GM23338 (cell line): ENCODE data around the gene PICK1. TPM values are rescaled to one million over a fixed set of nuclear protein-coding genes. Genes with fewer than 3 reads are reported as not detected.

Experiments used
- ATAC-seq: fragments of 200-7000 bp; cut with Tn5 transposase; 3 replicates; pipeline ENCODE4 v1.9.1; 2020
- DNase-seq: peaks from one replicate; pipeline ENCODE4 v3.0.0-alpha.2; 2015; ENCODE audit warnings: low spot score
- H2AFZ ChIP-seq: fragments of 200-600 bp; sonication (generic); 2 replicates; pipeline ENCODE4 v1.8.0; 2016; ENCODE audit warnings: antibody characterized with exemption, mild to moderate bottlenecking, moderate library complexity
- H3F3A ChIP-seq: fragments of 200-600 bp; sonication (generic); replicated peaks from 2 replicates; pipeline ENCODE4 v1.8.0; 2017; ENCODE audit warnings: antibody characterized with exemption, mixed run types, low read depth
- H3K27ac ChIP-seq: fragments of 200-600 bp; sonication (generic); 2 replicates; pipeline ENCODE4 v1.6.1; 2016; ENCODE audit warnings: low read depth
- H3K27me3 ChIP-seq: fragments of 200-600 bp; sonication (generic); 2 replicates; pipeline ENCODE4 v1.8.0; 2016; ENCODE audit warnings: mild to moderate bottlenecking, mixed run types, moderate library complexity; ENCODE audit not compliant: insufficient read depth
- H3K36me3 ChIP-seq: fragments of 200-600 bp; sonication (generic); 2 replicates; pipeline ENCODE4 v1.8.0; 2016; ENCODE audit warnings: mild to moderate bottlenecking; ENCODE audit not compliant: insufficient read depth
- H3K4me1 ChIP-seq: fragments of 200-600 bp; sonication (generic); 2 replicates; pipeline ENCODE4 v1.8.0; 2016; ENCODE audit warnings: mild to moderate bottlenecking, moderate library complexity; ENCODE audit not compliant: insufficient read depth
- H3K4me2 ChIP-seq: fragments of 200-600 bp; sonication (generic); 2 replicates; pipeline ENCODE4 v1.7.1; 2017; ENCODE audit warnings: mixed run types
- H3K4me3 ChIP-seq: fragments of 200-600 bp; sonication (generic); 2 replicates; pipeline ENCODE4 v1.6.1; 2016; ENCODE audit warnings: mixed run types
- H3K79me2 ChIP-seq: fragments of 200-600 bp; sonication (generic); replicated peaks from 2 replicates; pipeline ENCODE4 v1.8.0; 2017; ENCODE audit warnings: mild to moderate bottlenecking; ENCODE audit not compliant: insufficient read depth
- H3K9me2 ChIP-seq: fragments of 200-600 bp; sonication (generic); 2 replicates; pipeline ENCODE4 v1.8.0; 2017; ENCODE audit not compliant: insufficient read depth
- H4K20me1 ChIP-seq: fragments of 200-600 bp; sonication (generic); replicated peaks from 2 replicates; pipeline ENCODE4 v1.8.0; 2017; ENCODE audit warnings: mild to moderate bottlenecking; ENCODE audit not compliant: insufficient read depth
- H3K27ac Mint-ChIP-seq: 2 replicates; pipeline ENCODE4 v1.8.0; 2020; ENCODE audit warnings: inconsistent platforms, mild to moderate bottlenecking, moderate library complexity, mixed read lengths
- H3K27me3 Mint-ChIP-seq: 3 replicates; pipeline ENCODE4 v1.8.0; 2022; ENCODE audit warnings: low read depth, mild to moderate bottlenecking, moderate library complexity, mixed read lengths, inconsistent platforms; ENCODE audit not compliant: insufficient read depth, poor library complexity
- H3K36me3 Mint-ChIP-seq: 3 replicates; pipeline ENCODE4 v1.8.0; 2021; ENCODE audit warnings: low read depth, mild to moderate bottlenecking, inconsistent platforms, moderate library complexity, mixed read lengths
- H3K4me1 Mint-ChIP-seq: 3 replicates; pipeline ENCODE4 v1.8.0; 2020; ENCODE audit warnings: mild to moderate bottlenecking, inconsistent platforms, mixed read lengths
- H3K4me3 Mint-ChIP-seq: 3 replicates; pipeline ENCODE4 v1.8.0; 2021; ENCODE audit warnings: moderate library complexity, mild to moderate bottlenecking, inconsistent platforms, mixed read lengths
- H3K9me3 Mint-ChIP-seq: 3 replicates; pipeline ENCODE4 v1.8.0; 2020; ENCODE audit warnings: moderate library complexity, mild to moderate bottlenecking, inconsistent platforms, mixed read lengths
- CREB1 ChIP-seq: fragments of 250-450 bp; sonication (Bioruptor Pico); IDR thresholded peaks from 2 replicates; pipeline ENCODE4 v1.5.0; 2020; ENCODE audit warnings: low read depth, mild to moderate bottlenecking, moderate library complexity
- ETS1 ChIP-seq: IDR thresholded peaks from 2 replicates; pipeline ENCODE4 v1.6.1; 2016; ENCODE audit warnings: antibody characterized with exemption
- EZH2 ChIP-seq: fragments of 200-600 bp; sonication (generic); IDR thresholded peaks from one replicate; pipeline ENCODE4 v1.8.0; 2017; ENCODE audit warnings: antibody characterized with exemption, mild to moderate bottlenecking, low read depth; ENCODE audit not compliant: unreplicated experiment
- EZH2phosphoT487 ChIP-seq: fragments of 200-600 bp; sonication (generic); IDR thresholded peaks from one replicate; pipeline ENCODE4 v1.8.1; 2018; ENCODE audit warnings: antibody characterized with exemption; ENCODE audit not compliant: unreplicated experiment
- NANOG ChIP-seq: IDR thresholded peaks from 2 replicates; pipeline ENCODE4 v1.6.1; 2016; ENCODE audit warnings: antibody characterized with exemption, borderline replicate concordance
- POLR2AphosphoS5 ChIP-seq: IDR thresholded peaks from 2 replicates; pipeline ENCODE4 v1.6.1; 2016; ENCODE audit warnings: antibody characterized with exemption, low read depth
- REST ChIP-seq: IDR thresholded peaks from one replicate; pipeline ENCODE4 v1.6.1; 2018; ENCODE audit warnings: antibody characterized with exemption; ENCODE audit not compliant: unreplicated experiment
- STAT1 ChIP-seq: IDR thresholded peaks from one replicate; pipeline ENCODE4 v1.6.1; 2016; ENCODE audit warnings: antibody characterized with exemption; ENCODE audit not compliant: unreplicated experiment
- ZNF462 ChIP-seq: fragments of 250-450 bp; sonication (Bioruptor Pico); IDR thresholded peaks from 2 replicates; pipeline ENCODE4 v1.5.0; 2020; ENCODE audit warnings: mild to moderate bottlenecking, moderate library complexity
- long read RNA-seq: library from polyadenylated mRNA; unstranded; transcript quantifications from one replicate; pipeline ENCODE4 v2.0.0, GENCODE V29; 2020; ENCODE audit not compliant: unreplicated experiment
- polyA plus RNA-seq: library from polyadenylated mRNA; unstranded; fragments of >200 nt; fragmentation: Nextera tagmentation; extraction: Ambion mirVana; gene quantifications from 2 replicates; pipeline ENCODE4 v1.2.1, GENCODE V29; 2016
- total RNA-seq: library from RNA; depleted of rRNA; stranded (reverse); fragments of >200 nt; shearing (Covaris generic); gene quantifications from 2 replicates; pipeline ENCODE4 v1.2.3, GENCODE V29; 2014; rRNA removed

The PICK1 gene
- total RNA-seq: 28.3 and 36.2 TPM in 2 replicates
- 14.0 and 15.9 TPM in 2 replicates for polyA plus RNA-seq
- long read RNA-seq, transcript PICK1-201 (13 exons, 2,055 nt): major isoform, 13 of 19 reads
- long read RNA-seq, partial matches to known transcripts: 0 of 19 reads
- long read RNA-seq, other reads (novel, unspliced or antisense): 2 of 19 reads

GRCh38 chr22:38056969-38057891, at the start of gene PICK1:
PICK1 (plus strand) TSS chr22:38057404; CDS start chr22:38057810, 406 bp downstream.
- Histone ChIP-seq H3K4me1 (peaks cover 12% of the 10 kb centered on the region; the same call in 1 of the 2 replicates), H3K4me2 (peak within 1 kb of the TSS; percentile 93), H4K20me1 (no peaks in the 10 kb centered on the region), H3K9me2 (no peaks in the 10 kb centered on the region), H3K36me3 (no peaks in the 10 kb centered on the region), H3K4me3 (peak within 1 kb of the TSS; percentile 87), H3K27ac (peak within 1 kb of the TSS; percentile 98), H3K27me3 (no peaks in the 10 kb centered on the region), H3K79me2 (peaks cover 9% of the 10 kb centered on the region; the same call in 1 of the 2 replicates), H2AFZ (peak within 1 kb of the TSS; percentile 93), H3F3A (no peaks in the 10 kb centered on the region; the same call in 1 of the 2 replicates)
- Mint-ChIP-seq H3K27ac (peak within 1 kb of the TSS; percentile 99), H3K27me3 (peaks cover 14% of the 10 kb centered on the region), H3K4me3 (peak within 1 kb of the TSS; percentile 90), H3K9me3 (no peaks in the 10 kb centered on the region), H3K4me1 (peaks cover 10% of the 10 kb centered on the region), H3K36me3 (peaks cover 17% of the 10 kb centered on the region)
- DNase-seq (peak; percentile 96), ATAC-seq (peak; percentile 87)
- TF ChIP-seq REST (no peak), CREB1 (CRISPR knock-in tag) (peak; percentile 95), STAT1 (no peak), POLR2AphosphoS5 (peak; percentile 78), EZH2phosphoT487 (no peak), NANOG (no peak), EZH2 (no peak), ETS1 (peak; percentile 62; the same call in 1 of the 2 replicates), ZNF462 (no peak)
